HG03432 (cell line): ENCODE data around the gene ASPG.

Experiments used
- ATAC-seq: cut with Tn5 transposase; IDR thresholded peaks from one replicate; pipeline ENCODE4 v1.9.1; 2021; ENCODE audit warnings: mild to moderate bottlenecking, moderate library complexity; ENCODE audit not compliant: unreplicated experiment

Gene ASPG

DNA sequence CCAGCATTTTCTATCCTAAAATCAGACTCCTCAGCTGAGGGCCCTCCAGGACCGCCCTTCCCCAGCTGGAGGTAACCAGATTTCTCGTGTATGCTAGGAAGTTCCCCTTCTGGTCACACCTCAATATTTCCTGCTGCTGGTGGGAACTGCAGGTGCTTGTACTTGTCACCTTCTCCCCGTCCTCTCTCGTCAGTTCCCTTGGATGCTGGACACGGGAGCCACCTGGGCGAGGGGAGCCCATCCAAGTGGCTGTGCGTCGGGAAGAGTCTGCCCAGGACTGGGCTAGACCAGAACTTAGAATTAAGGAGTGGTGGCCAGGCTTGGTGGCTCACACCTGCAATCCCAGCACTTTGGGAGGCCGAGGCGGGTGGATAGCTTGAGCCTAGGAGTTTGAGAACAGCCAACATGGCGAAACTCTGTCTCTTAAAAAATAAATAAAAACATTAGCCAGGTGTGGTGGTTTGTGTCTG lies 29.7 kb downstream of the ASPG start:
- no peak for ATAC-seq

GRCh38 chr14:104115691-104116287 lies 30.3 kb downstream of the ASPG start:
- ATAC-seq = no peak

- ATAC-seq = no peak
These were observed 30.8 kb downstream of the ASPG start for GRCh38 chr14:104116288-104116755.

GRCh38 chr14:104116756-104117340 lies 31.3 kb downstream of the ASPG start:
- no peak for ATAC-seq

DNA sequence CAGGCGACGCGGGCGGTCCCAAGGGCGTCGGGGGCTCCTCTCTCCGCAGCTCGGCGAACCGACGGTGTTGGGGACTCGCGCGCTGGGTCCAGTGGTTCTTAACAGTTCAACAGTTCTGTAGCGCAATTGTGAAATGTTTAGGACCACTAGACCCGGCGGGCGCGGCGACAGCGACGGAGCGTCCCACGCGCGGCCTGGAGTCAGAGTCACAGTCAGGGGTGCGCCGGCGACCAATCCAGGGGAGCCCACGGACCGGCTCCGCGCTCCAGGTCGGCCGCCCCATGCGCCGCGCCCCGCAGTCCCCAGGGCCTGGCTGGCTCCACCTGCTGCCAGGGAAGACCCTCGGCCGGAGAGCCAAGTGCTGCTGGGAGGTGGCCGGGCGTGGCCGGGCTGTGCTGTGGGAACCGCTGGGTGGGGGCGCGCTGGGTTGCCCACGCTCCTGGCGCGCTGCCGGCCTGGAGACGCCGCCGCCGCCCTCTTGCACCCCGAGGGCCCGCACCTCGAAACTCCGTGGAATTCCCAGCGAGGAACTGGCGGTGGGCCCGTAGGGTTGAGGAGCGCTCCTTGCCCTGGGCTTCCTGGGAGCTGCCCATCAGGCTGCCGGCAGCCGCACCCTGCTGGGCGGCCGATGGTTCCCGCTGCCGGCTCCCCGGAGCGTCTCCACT lies 32.0 kb downstream of the ASPG start:
- no peak for ATAC-seq

- no peak for ATAC-seq
These were observed 32.7 kb downstream of the ASPG start for GRCh38 chr14:104118006-104118844.

GRCh38 chr14:104119119-104119487 lies 33.6 kb downstream of the ASPG start:
- ATAC-seq = no peak

- no peak for ATAC-seq
These were observed 34.2 kb downstream of the ASPG start for GRCh38 chr14:104119488-104120251.

DNA sequence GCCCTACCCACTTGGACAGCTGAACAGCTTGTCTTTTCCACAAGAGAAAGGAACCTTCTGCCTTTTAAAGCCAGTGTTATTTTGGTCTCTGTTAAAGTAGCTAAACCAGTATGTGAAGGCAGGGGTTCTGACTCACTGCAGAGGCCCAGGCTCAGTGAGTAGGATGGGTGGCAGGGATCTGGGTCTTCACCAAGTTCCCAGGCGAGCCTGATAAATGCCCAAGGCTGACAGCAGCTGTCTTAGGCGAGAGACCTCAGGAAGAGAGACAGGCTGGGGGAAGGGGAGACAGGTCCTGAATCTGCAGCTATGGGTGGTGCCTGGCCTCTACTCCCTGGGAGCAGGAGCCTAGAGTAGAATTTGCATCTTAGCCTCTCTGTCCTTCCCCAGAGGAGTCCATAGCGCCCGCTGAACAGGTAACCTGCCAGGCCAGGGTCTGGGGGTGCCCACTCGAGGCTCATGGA lies 34.8 kb downstream of the ASPG start:
- ATAC-seq = no peak

DNA sequence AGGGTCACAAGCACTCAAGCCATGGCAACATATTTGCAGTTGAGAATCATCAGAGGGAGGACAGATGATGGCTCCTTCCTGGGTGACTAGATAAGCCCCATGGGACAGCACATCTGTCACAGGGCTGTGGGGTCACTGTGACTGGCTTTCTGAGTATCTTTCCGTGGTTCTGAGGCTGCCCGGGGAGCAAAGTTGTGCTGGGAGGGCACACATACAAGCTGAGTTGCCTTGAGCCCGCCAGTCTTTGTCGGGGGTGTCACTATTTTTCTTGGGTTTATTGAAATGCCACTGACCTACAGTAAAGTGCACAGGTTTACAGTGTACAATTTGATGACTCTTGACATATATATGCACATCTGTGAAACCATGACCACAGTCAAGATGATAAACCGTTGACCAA lies 35.6 kb downstream of the ASPG start:
- no peak for ATAC-seq

GRCh38 chr14:104123879-104124278 lies 38.4 kb downstream of the ASPG start:
- ATAC-seq = no peak

GRCh38 chr14:104125011-104125410 lies 39.5 kb downstream of the ASPG start:
- no peak for ATAC-seq

- no peak for ATAC-seq
These were observed 41.3 kb downstream of the ASPG start for GRCh38 chr14:104126753-104127152.

DNA sequence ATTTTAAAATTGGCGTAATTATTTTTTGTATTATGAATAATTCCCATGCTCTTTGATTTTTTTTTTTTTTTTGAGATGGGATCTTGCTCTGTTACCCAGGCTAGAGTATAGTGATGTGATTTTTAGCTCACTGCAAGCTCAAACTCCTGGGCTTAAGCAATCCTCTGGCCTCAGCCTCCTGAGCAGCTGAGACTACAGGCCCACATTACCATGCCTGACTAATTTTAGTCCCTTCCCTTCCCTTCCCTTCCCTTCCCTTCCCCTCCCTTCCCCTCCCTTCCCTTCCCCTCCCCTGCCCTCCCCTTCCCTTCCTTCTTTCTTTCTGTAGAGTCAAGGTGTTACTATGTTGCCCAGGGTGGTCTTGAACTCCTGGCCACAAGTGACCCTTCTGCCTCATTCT lies 43.5 kb downstream of the ASPG start:
- ATAC-seq = no peak

DNA sequence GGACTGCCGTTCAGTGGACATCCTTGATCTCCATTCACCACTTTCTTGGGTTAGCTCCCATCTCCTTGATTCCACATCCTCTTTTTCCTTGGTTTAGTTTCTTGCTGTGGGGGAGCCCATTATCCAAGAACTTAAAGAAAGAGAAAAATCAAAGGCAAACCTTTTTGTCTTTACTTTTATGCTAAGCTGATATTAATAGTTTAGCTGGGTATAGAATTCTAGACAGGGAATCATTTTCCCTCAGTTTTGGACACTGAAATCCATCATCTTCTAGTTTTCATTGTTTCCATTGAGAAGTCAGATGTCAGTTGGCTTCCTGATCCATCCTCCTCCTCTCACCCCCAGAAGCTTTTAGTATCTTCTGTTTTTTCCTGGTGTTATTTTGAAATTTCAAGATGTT lies 44.1 kb downstream of the ASPG start:
- no peak for ATAC-seq

- ATAC-seq = no peak
These were observed 45.6 kb downstream of the ASPG start for GRCh38 chr14:104130974-104131651.

DNA sequence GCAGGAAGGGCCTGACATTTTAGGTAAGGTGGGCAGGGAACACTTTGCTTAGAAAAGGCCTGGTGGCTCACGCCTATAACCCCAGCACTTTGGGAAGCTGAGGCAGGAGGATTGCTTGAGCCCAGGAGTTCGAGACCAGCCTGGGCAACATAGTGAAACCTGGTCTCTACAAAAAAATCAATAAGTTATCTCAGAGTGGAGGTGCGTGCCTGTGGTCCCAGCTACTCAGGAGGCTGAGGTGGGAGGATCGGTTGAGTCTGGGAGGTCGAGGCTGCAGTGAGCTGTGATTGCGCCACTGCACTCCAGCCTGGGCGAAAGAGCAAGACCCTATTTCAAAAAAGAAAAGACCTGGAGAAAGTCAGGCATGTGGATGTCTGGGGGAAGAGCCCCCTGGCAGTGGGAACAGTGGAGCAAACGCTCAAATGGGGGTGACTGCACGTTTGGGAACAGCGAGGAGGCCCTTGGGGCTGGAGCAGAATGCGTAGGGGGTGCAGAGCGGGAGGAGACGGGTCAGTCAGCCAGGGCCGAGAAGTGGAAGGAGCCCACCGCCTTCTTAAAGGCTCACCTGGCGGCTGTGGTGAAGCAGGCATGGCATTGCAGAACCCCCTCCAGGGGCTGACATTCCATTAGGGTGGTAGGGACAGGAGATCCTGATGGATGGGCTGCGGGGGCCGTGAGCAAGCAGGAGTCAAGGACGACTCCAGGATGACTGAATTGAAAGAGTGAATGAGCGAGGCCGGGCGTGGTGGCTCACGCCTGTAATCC lies 46.6 kb downstream of the ASPG start:
- no peak for ATAC-seq

DNA sequence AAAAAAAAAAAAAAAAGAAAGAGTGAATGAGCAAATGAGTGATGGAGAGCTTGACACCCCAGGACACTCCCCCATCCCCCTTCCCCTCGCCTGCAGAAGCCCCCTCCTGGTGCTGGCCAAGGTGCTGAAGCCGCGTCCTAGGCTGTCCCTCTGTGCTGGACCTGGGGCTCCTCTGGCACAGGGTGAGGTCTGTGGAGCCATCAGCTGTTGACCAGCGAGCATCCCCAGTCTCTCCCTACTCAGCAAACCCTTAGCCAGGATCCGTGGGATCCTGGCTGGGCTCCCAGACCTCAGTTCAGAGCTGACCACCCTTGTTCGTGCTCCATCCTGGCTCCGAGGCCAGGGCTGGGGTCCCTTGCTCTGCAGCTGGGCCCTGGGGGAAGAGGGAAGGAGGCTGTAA lies 47.5 kb downstream of the ASPG start:
- no peak for ATAC-seq

DNA sequence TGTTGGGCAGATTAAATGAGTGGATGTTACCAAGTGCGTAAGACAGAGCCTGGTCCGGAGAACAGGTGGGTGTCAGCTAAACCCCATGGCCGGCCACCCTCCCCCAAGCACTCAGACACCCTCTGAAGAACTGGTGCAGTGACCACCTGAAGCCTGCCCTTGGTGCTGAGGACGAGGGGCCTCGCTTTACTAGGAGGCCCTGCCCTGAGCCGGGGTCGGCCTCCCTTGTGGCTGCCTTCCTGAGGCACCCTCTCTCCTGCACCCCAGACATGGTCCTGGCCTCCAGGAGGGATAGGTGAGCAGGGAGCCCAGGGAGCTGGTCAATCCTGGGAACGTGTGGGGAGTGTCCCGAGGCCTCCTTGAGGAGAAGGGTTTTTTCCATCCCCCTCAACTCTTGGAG lies 48.0 kb downstream of the ASPG start:
- no peak for ATAC-seq
